K562 (cell line): ENCODE results near the gene ROPN1L. TPM values are rescaled to one million over a fixed set of nuclear protein-coding genes. Genes with fewer than 3 reads are reported as not detected.
A peak's percentile ranks its signal among the peaks of the same experiment; 100 is the strongest.

Experiments used
- ATAC-seq: fragments of 200-7000 bp; cut with Tn5 transposase; 3 replicates; pipeline ENCODE4 v1.9.1; 2020; ENCODE audit warnings: moderate library complexity
- BruUV-seq: library from RNA; stranded (reverse); fragments of 400-500 nt; replicated peaks from 2 replicates; lab custom pipeline; 2021; lab: Mats Ljungman, UMichigan
- CTCF ChIA-PET: fragments of 300-600 bp; formaldehyde crosslinking; extraction: SDS; loops from one replicate; lab custom pipeline; 2021; ENCODE audit warnings: low intra/inter-chr PET ratio; lab: Yijun Ruan, JAX
- POLR2A ChIA-PET: fragments of 300-600, 350-650 bp; sonication (Branson Sonifier 250); formaldehyde crosslinking; extraction: SDS; loops from one replicate; lab custom pipeline; 2021; ENCODE audit warnings: antibody characterized with exemption, inconsistent platforms; lab: Yijun Ruan, JAX
- DNase-seq, 4 experiments: peaks; one replicate each; pipeline versions ENCODE4 v3.0.0 to v3.0.0-alpha.2; 2011 to 2018; ENCODE audit warnings: low spot score in 3 of 4, mixed read lengths in 3 of 4; ENCODE audit errors: extremely low read depth in 1 of 4
- FAIRE-seq: peaks from 2 replicates; lab custom pipeline; 2011; peaks lifted over from hg19 to GRCh38; lab: Jason Lieb, UNC
- H2AFZ ChIP-seq: 2 replicates; pipeline ENCODE4 v1.6.0; 2011; ENCODE audit warnings: low read depth, low read length, control low read depth, inconsistent platforms
- H3K27ac ChIP-seq: fragments of 200-600 bp; 3 replicates; pipeline ENCODE4 v1.8.0; 2011; ENCODE audit warnings: low read depth, mild to moderate bottlenecking, control low read depth, inconsistent platforms, low read length, moderate library complexity, mixed read lengths; ENCODE audit errors: extremely low read depth
- H3K27me3 ChIP-seq, 2 experiments: fragments of 300-600 bp in 1 of 2; 2 replicates in 1 of 2; 3 replicates in 1 of 2; pipeline versions ENCODE4 v1.6.0 to v1.8.0; 2011; ENCODE audit warnings: inconsistent platforms in 2 of 2, low read length in 2 of 2, mild to moderate bottlenecking in 1 of 2, mixed read lengths in 1 of 2, moderate library complexity in 1 of 2; ENCODE audit not compliant: control insufficient read depth in 2 of 2, insufficient read depth in 2 of 2
- H3K36me3 ChIP-seq: fragments of 300-600 bp; 3 replicates; pipeline ENCODE4 v1.8.0; 2011; ENCODE audit warnings: mild to moderate bottlenecking, low read length, inconsistent platforms; ENCODE audit not compliant: control insufficient read depth, insufficient read depth
- H3K4me1 ChIP-seq, 2 experiments: fragments of 200-600 bp in 1 of 2; replicated peaks in 1 of 2; 2 replicates in 1 of 2; 3 replicates in 1 of 2; pipeline versions ENCODE4 v1.5.1 to v1.8.0; 2011; ENCODE audit warnings: inconsistent platforms in 2 of 2, low read length in 2 of 2, mild to moderate bottlenecking in 1 of 2, mixed read lengths in 1 of 2, moderate library complexity in 1 of 2; ENCODE audit not compliant: control insufficient read depth in 2 of 2, insufficient read depth in 2 of 2
- H3K4me2 ChIP-seq: 2 replicates; pipeline ENCODE4 v1.6.1; 2011; ENCODE audit warnings: low read length, control low read depth, inconsistent platforms, mixed read lengths; ENCODE audit not compliant: insufficient read depth
- H3K4me3 ChIP-seq: fragments of 200-600 bp; sonication (generic), shearing (Covaris generic); 2 replicates; pipeline ENCODE4 v1.5.1; 2016; ENCODE audit warnings: control low read depth, inconsistent platforms
- H3K79me2 ChIP-seq: fragments of 200-600 bp; 3 replicates; pipeline ENCODE4 v1.8.0; 2011; ENCODE audit warnings: low read length, inconsistent platforms; ENCODE audit not compliant: control insufficient read depth, insufficient read depth
- H3K9ac ChIP-seq, 2 experiments: 2 replicates each; pipeline versions ENCODE4 v1.6.0 to v1.6.1; 2011; ENCODE audit warnings: low read depth in 2 of 2, low read length in 2 of 2, control low read depth in 1 of 2, inconsistent platforms in 1 of 2, mild to moderate bottlenecking in 1 of 2, mixed read lengths in 1 of 2; ENCODE audit not compliant: insufficient read depth in 1 of 2
- H3K9me1 ChIP-seq: one replicate; pipeline ENCODE4 v1.6.0; 2011; ENCODE audit warnings: inconsistent platforms, mild to moderate bottlenecking, low read length, moderate library complexity; ENCODE audit not compliant: control insufficient read depth, insufficient read depth
- H3K9me3 ChIP-seq: replicated peaks from 2 replicates; pipeline ENCODE4 v1.5.1; 2011; ENCODE audit warnings: low read depth, low read length, inconsistent platforms; ENCODE audit not compliant: control insufficient read depth, insufficient read depth
- H4K20me1 ChIP-seq: replicated peaks from 2 replicates; pipeline ENCODE4 v1.6.1; 2011; ENCODE audit warnings: low read length, inconsistent platforms, mixed read lengths; ENCODE audit not compliant: control insufficient read depth, insufficient read depth
- ATF1 ChIP-seq, 2 experiments: fragments of 450-650 bp in 1 of 2; IDR thresholded peaks; 2 replicates each; pipeline ENCODE4 v1.6.1; 2016; ENCODE audit warnings: missing compliant biosample characterization in 1 of 2, missing genetic modification characterization in 1 of 2
- ATF3 ChIP-seq, 2 experiments: fragments of 450-650 bp in 1 of 2; sonication (generic) in 1 of 2; formaldehyde crosslinking in 1 of 2; IDR thresholded peaks in 1 of 2; conservative IDR thresholded peaks in 1 of 2; 2 replicates each; pipeline versions ENCODE4 v1.6.1 to v1.8.1; 2016 to 2023; ENCODE audit warnings: mild to moderate bottlenecking in 2 of 2, moderate library complexity in 2 of 2, inconsistent platforms in 1 of 2, missing genetic modification reagents in 1 of 2
- ATF7 ChIP-seq: fragments of 450-650 bp; IDR thresholded peaks from 2 replicates; pipeline ENCODE4 v1.7.1; 2014; ENCODE audit warnings: mild to moderate bottlenecking, moderate library complexity
- CREB5 ChIP-seq: fragments of 250-450 bp; sonication (Bioruptor Pico); IDR thresholded peaks from 2 replicates; pipeline ENCODE4 v1.5.0; 2020; ENCODE audit warnings: mild to moderate bottlenecking
- JUNB ChIP-seq: fragments of 450-650 bp; formaldehyde crosslinking; conservative IDR thresholded peaks from 2 replicates; pipeline ENCODE4 v1.4.0; 2020; ENCODE audit warnings: mild to moderate bottlenecking
- JUND ChIP-seq, 2 experiments: IDR thresholded peaks; 2 replicates in 1 of 2; 3 replicates in 1 of 2; pipeline ENCODE4 v1.6.1; 2011; ENCODE audit warnings: borderline replicate concordance in 2 of 2, low read depth in 2 of 2, low read length in 2 of 2, improper control_type of control experiment in 1 of 2, missing biosample characterization in 1 of 2, missing genetic modification characterization in 1 of 2, missing genetic modification reagents in 1 of 2
- TCF3 ChIP-seq: sonication (generic); formaldehyde crosslinking; IDR thresholded peaks from 2 replicates; pipeline ENCODE4 v1.4.0; 2020; ENCODE audit warnings: mild to moderate bottlenecking, missing genetic modification reagents
- ZNF224 ChIP-seq: sonication (generic); formaldehyde crosslinking; IDR thresholded peaks from 2 replicates; pipeline ENCODE4 v1.8.0; 2022; ENCODE audit warnings: mild to moderate bottlenecking, missing genetic modification reagents
- ZNF398 ChIP-seq: fragments of 250-450 bp; sonication (Bioruptor Pico); IDR thresholded peaks from 2 replicates; pipeline ENCODE4 v1.8.0; 2021; ENCODE audit warnings: moderate library complexity, mild to moderate bottlenecking, inconsistent platforms
- WGBS: fragments of 100-300 bp; shearing (Covaris generic); methylation state at CpG from one replicate; pipeline ENCODE4 v1.1.6; 2016; ENCODE audit warnings: low coverage, mixed read lengths; ENCODE audit not compliant: insufficient coverage; ENCODE audit errors: missing lambda C conversion rate; 5-methylcytosine and 5-hydroxymethylcytosine counted together
- in situ Hi-C: fragments of 300-500 bp; cut with MboI; formaldehyde crosslinking; loops from 4 replicates; pipeline ENCODE4 v1.15.0; 2018; ENCODE audit warnings: inconsistent platforms, mixed read lengths
- intact Hi-C: fragments of 100-400 bp; cut with micrococcal nuclease; formaldehyde crosslinking; loops from 2 replicates; pipeline ENCODE4 v1.14.2; 2022
- polyA plus RNA-seq, 8 experiments: library from polyadenylated mRNA; depleted of rRNA in 4 of 8; stranded (reverse) in 5 of 8; unstranded in 3 of 8; fragments of >200 nt; fragmentation: Nextera tagmentation in 2 of 8; fragmentation: Illumina TruSeq in 1 of 8; extraction: Ambion mirVana in 2 of 8; extraction: Trizol in 1 of 8; gene quantifications; 2 replicates each; pipeline versions ENCODE4 v1.2.1 to v1.2.3, GENCODE V29; 2011 to 2014; ENCODE audit warnings: inconsistent platforms in 1 of 8, missing spikeins in 1 of 8
- total RNA-seq, 7 experiments: library from RNA; depleted of rRNA in 6 of 7; stranded (reverse); fragments of >200 nt in 6 of 7; fragmentation: Illumina TruSeq in 2 of 7; extraction: Trizol in 2 of 7; gene quantifications; 2 replicates each; pipeline versions ENCODE4 v1.2.1 to v1.2.3, GENCODE V29; 2011 to 2021; ENCODE audit warnings: low replicate concordance in 1 of 7

Gene ROPN1L
- total and polyA plus RNA-seq, 9 of the 15 experiments (the other 6 are each of a cell fraction or from before 2014, with no cell fraction given) = 0.04 to 0.85 (median 0.24) TPM; not detected in 3

GRCh38 chr5:10493884-10494283 lies 52.2 kb downstream of the ROPN1L start:
- Histone ChIP-seq H3K4me1 (no peaks in the 10 kb centered on the region), H3K27me3 (peaks cover 25 to 33% of the 10 kb centered on the region in 2 experiments), H3K9me1 (no peaks in the 10 kb centered on the region), H3K27ac (no peak overlapping the region), H3K4me2 (no peak overlapping the region), H3K36me3 (no peaks in the 10 kb centered on the region), H2AFZ (no peak overlapping the region), H3K4me3 (no peak overlapping the region), H4K20me1 (no peaks in the 10 kb centered on the region), H3K9me3 (peaks cover 6% of the 10 kb centered on the region), H3K9ac (no peak overlapping the region), H3K79me2 (no peaks in the 10 kb centered on the region)
- 9% methylated on average over 4 of the region's 4 CpGs for WGBS
- no peak for FAIRE-seq
- in situ Hi-C loops = no loop called here
- BruUV-seq = no TSS peak
- ChIA-PET CTCF (no interaction called here), POLR2A (no interaction called here)
- no peak for TF ChIP-seq JUND (IDR thresholded peaks at IDR 0.05; ENCODE audit: borderline replicate concordance, low read depth, low read length)
- TF ChIP-seq JUND (tag; IDR thresholded peaks at IDR 0.05; ENCODE audit: borderline replicate concordance, low read depth, low read length) = peak; percentile 46; the same call in 1 of the 3 replicates
- no peak for TF ChIP-seq CREB5 (CRISPR knock-in tag)
- peak; percentile 68 for TF ChIP-seq JUNB (CRISPR knock-in tag)
- no peak for TF ChIP-seq ZNF224
- no peak for TF ChIP-seq ATF1 (CRISPR knock-in tag; IDR thresholded peaks at IDR 0.05)
- 0 out of 2 replicates have a peak, but pooled peaks have one; percentile 14 for TF ChIP-seq ATF1 (tag; IDR thresholded peaks at IDR 0.05)
- peak; percentile 63 for TF ChIP-seq ATF3 (IDR thresholded peaks at IDR 0.05)
- TF ChIP-seq ATF3 (CRISPR knock-in tag; conservative IDR thresholded peaks at IDR 0.05) = no peak
- TF ChIP-seq ATF7 = peak; percentile 75; the same call in 1 of the 2 replicates
- TF ChIP-seq TCF3 (CRISPR knock-in tag) = no peak
- TF ChIP-seq ZNF398 = no peak
- ATAC-seq = no peak
- intact Hi-C loops = no loop called here
- no peak for DNase-seq
